GM12801 (cell line): ENCODE results near the gene DHRSX.

Source experiments
- TF ChIP-seq, protein P1 (sequence below): IDR thresholded peaks from one replicate; pipeline ENCODE4 v1.5.1; 2011; ENCODE audit warnings: control low read depth; ENCODE audit not compliant: insufficient read length; ENCODE audit errors: extremely low read depth

Gene DHRSX

DNA sequence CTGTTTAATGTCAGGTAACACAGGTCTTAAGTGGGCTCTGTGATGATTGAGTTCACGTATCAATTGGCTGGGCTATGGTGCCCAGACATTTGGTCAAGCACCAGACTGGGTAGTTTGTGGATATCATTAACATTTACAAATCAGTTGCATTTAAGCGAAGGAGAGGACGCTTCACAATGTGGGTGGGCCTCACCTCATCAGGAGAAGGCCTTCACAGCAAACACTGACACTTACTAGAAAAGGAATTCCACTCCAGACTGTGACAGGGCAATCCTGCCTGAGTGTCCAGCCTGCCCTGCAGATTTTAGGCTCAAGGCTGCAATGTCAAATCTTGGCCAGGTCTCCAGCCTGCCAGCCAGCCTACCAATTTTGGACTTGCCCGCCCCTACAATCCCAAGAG lies 270.3 kb downstream of the DHRSX start:
- TF ChIP-seq, protein P1, sequence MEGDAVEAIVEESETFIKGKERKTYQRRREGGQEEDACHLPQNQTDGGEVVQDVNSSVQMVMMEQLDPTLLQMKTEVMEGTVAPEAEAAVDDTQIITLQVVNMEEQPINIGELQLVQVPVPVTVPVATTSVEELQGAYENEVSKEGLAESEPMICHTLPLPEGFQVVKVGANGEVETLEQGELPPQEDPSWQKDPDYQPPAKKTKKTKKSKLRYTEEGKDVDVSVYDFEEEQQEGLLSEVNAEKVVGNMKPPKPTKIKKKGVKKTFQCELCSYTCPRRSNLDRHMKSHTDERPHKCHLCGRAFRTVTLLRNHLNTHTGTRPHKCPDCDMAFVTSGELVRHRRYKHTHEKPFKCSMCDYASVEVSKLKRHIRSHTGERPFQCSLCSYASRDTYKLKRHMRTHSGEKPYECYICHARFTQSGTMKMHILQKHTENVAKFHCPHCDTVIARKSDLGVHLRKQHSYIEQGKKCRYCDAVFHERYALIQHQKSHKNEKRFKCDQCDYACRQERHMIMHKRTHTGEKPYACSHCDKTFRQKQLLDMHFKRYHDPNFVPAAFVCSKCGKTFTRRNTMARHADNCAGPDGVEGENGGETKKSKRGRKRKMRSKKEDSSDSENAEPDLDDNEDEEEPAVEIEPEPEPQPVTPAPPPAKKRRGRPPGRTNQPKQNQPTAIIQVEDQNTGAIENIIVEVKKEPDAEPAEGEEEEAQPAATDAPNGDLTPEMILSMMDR: no peak

GRCh38 chrX:2228536-2228935 lies 272.2 kb downstream of the DHRSX start:
- TF ChIP-seq, protein P1: no peak

- TF ChIP-seq, protein P1: no peak
These were observed 273.7 kb downstream of the DHRSX start for GRCh38 chrX:2226906-2227656.

DNA sequence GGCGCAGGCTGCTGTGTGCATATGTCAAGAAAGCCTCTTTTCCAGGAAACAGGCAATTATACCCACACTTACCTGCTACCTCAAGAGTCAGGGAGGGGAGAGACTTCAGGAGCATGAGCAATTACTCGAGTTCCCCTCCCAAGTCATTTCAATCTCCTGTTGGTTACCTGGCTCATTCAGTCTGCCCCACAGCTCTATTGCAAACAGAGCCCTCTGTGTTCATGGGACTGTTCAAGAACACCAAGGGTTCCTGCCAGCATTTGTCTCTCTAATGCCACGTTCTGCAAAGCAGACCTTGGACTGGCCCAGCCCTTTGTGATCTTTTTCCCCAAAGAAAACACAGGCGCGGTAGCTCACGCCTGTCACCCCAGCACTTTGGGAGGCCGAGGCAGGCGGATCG lies 274.6 kb downstream of the DHRSX start:
- TF ChIP-seq, protein P1: no peak

DNA sequence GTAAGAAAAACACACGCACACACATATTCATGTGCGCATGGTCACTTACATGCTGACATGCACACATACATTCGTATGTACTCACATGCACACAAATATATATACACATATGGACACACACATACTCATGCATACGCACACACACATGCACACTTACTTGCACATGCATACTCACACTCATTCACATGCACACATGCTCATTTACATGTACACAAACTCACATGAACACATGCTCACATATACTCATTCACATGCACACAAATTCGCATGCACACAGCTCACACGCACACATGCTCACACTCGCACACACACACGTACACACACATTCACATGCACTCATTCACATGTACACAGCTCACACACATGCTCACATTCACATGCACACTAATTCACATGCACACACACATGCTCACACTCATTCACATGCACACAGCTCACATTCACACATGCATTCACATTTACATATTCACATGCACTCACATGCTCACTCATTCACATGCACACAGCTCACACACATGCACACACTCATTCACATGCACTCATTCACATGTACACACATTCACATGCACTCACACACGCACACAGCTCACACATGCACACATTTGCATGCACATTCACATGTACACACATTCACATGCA lies 276.1 kb downstream of the DHRSX start:
- TF ChIP-seq, protein P1: no peak

DNA sequence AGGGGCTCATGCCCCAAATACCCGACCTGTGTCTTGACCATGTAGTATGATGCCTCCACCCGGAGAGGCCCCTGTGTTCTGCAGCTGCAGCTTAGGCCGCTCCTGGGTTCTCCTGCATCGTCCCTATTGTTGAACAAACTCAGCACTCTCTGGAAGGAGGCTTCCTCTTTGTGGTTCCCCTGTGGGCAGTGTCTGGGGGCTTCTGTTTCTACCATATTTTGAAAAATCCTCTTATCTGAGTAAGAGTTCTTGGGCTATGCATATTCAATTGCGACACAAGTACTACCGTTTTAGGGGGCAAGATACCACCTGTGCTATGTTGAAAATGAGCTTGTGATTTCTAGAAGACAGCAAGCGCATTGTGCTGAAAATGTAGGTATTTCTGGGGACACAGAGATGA lies 276.6 kb downstream of the DHRSX start:
- TF ChIP-seq, protein P1: no peak

GRCh38 chrX:2220829-2221567 lies 279.8 kb downstream of the DHRSX start:
- TF ChIP-seq, protein P1: no peak
